Mucosa of rectum (tissue), 2 donors: ENCODE data around the gene PTPN11.

Experiments
- H3K27ac ChIP-seq, 2 donors: one replicate each; pipeline ENCODE4 v1.7.0; 2013; ENCODE audit warnings: inconsistent platforms in 2 of 2, low read depth in 2 of 2, low read length in 2 of 2
- H3K27me3 ChIP-seq, 2 donors: one replicate each; pipeline ENCODE4 v1.7.0; 2013; ENCODE audit warnings: low read length in 2 of 2; ENCODE audit not compliant: control insufficient read depth in 2 of 2, insufficient read depth in 2 of 2
- H3K36me3 ChIP-seq, 2 donors: one replicate each; pipeline ENCODE4 v1.7.0; 2013; ENCODE audit warnings: low read length in 2 of 2; ENCODE audit not compliant: control insufficient read depth in 2 of 2, insufficient read depth in 2 of 2
- H3K4me1 ChIP-seq, 2 donors: one replicate each; pipeline ENCODE4 v1.7.0; 2013; ENCODE audit warnings: low read length in 2 of 2, mild to moderate bottlenecking in 1 of 2; ENCODE audit not compliant: control insufficient read depth in 2 of 2, insufficient read depth in 2 of 2
- H3K4me3 ChIP-seq, 2 donors: one replicate each; pipeline ENCODE4 v1.7.0; 2013; ENCODE audit warnings: low read length in 2 of 2
- H3K9ac ChIP-seq, 2 donors: one replicate each; pipeline ENCODE4 v1.7.0; 2013; ENCODE audit warnings: low read length in 2 of 2, low read depth in 1 of 2, mild to moderate bottlenecking in 1 of 2
- H3K9me3 ChIP-seq, 2 donors: one replicate each; pipeline ENCODE4 v1.7.0; 2013; ENCODE audit warnings: low read length in 2 of 2; ENCODE audit not compliant: control insufficient read depth in 2 of 2
- donor health status: healthy.
- donor health status: Normal muscosa, but diverticular disease.

PTPN11 gene

DNA sequence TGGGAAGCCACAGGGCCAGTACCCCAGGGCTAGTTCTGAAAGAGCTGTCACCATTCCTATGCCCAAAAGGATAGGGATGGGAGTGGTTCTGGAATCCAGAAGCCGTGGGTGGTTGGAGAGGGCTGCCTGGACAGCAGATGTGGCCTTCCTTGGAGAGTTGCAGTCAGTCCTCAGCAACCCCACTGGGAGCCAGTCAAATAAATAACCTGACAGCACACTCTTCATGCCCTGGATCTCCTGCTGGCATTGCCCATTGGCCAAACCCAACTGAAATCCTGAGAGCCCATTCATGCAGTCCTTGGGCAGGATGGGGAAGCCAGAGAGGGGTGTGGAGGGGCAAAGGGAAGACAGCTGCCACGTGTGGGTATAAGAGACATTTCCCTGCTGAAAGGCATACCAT lies 128.2 kb downstream of the PTPN11 start:
- Histone ChIP-seq H3K27ac (no peak overlapping the region), H3K9ac (no peak overlapping the region), H3K36me3 (no peaks in the 10 kb centered on the region), H3K27me3 (peaks cover 0 to 3% of the 10 kb centered on the region in 2 donors), H3K9me3 (no peaks in the 10 kb centered on the region), H3K4me3 (no peak overlapping the region), H3K4me1 (no peaks in the 10 kb centered on the region)

DNA sequence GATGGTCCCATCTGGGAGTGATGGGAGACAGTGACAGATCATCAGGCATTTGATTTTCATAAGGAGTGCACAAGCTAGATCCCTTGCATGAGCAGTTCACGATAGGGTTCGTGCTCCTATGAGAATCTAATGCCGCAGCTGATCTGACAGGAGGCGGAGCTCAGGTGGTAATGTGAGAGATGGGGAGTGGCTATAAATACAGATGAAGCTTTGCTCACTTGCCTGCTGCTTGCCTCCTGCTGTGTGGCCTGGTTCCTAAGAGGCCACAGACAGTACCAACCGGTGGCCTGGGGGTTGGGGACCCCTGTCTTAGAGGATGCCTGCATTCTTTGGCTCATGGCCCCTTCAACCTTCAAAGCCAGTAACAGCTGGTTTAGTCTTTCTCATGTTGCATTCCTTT lies 130.3 kb downstream of the PTPN11 start:
- no peaks in the 10 kb centered on the region for H3K9me3 ChIP-seq
- H3K4me1 ChIP-seq: no peaks in the 10 kb centered on the region
- H3K36me3 ChIP-seq: no peaks in the 10 kb centered on the region
- H3K27ac ChIP-seq: no peak overlapping the region
- H3K27me3 ChIP-seq: peaks cover 0 to 3% of the 10 kb centered on the region in 2 donors
- no peak overlapping the region for H3K9ac ChIP-seq
- H3K4me3 ChIP-seq: no peak overlapping the region

DNA sequence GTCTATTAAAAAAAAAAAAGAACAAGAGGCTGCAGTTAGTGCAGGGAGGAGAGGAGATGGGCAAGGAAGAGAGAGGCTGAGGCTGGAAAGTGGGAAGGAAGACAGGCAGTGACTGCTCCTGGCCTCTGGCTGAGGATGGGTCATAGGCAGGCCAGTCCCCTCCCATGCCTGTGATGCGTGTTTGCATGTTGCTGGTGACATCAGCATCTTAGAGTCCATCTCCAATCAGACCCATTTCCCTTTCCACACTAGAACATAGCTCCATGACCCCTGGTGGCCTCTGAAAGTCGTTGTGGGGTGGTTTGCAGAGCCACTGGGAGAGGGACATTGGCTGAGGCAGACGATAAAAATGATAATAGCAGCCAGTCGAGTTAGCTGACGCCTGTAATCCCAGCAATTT lies 132.9 kb downstream of the PTPN11 start:
- no peak overlapping the region for H3K27ac ChIP-seq
- H3K36me3 ChIP-seq: no peaks in the 10 kb centered on the region
- no peaks in the 10 kb centered on the region for H3K4me1 ChIP-seq
- no peaks in the 10 kb centered on the region for H3K9me3 ChIP-seq
- H3K27me3 ChIP-seq: peaks cover 0 to 2% of the 10 kb centered on the region in 2 donors
- H3K4me3 ChIP-seq: no peak overlapping the region
- no peak overlapping the region for H3K9ac ChIP-seq

DNA sequence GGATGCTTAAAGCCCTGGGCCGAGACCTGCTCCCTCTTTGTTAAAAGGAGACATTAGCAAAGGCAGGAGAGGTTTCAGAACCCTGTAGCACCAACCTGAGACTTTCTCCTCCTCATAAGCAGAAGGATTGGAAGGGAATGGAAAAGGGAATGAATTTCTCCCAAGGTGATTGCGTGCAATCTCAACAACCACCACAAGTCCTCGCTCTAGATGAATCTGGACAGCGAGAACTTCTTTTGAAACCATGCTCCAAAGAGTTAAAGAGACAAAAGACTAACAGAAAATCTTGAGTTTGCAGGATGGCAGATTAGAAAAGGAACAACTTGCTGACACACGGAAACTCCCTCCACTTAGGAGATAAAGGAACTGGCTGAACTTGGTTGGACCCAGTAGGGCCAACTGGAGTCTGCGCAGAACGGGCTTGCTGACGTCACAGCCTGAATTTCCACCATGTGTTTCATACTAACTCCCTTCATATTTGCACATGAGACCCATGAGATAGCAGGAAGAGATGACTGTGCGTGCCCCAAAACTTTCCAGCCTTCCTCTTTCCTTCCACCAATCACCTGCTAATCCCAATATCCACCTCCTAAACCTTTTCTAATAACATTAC lies 137.0 kb downstream of the PTPN11 start:
- peaks cover 0 to 2% of the 10 kb centered on the region in 2 donors for H3K27me3 ChIP-seq
- no peaks in the 10 kb centered on the region for H3K4me1 ChIP-seq
- H3K36me3 ChIP-seq: no peaks in the 10 kb centered on the region
- H3K27ac ChIP-seq: no peak overlapping the region
- H3K4me3 ChIP-seq: no peak overlapping the region
- H3K9me3 ChIP-seq: no peaks in the 10 kb centered on the region
- H3K9ac ChIP-seq: no peak overlapping the region

DNA sequence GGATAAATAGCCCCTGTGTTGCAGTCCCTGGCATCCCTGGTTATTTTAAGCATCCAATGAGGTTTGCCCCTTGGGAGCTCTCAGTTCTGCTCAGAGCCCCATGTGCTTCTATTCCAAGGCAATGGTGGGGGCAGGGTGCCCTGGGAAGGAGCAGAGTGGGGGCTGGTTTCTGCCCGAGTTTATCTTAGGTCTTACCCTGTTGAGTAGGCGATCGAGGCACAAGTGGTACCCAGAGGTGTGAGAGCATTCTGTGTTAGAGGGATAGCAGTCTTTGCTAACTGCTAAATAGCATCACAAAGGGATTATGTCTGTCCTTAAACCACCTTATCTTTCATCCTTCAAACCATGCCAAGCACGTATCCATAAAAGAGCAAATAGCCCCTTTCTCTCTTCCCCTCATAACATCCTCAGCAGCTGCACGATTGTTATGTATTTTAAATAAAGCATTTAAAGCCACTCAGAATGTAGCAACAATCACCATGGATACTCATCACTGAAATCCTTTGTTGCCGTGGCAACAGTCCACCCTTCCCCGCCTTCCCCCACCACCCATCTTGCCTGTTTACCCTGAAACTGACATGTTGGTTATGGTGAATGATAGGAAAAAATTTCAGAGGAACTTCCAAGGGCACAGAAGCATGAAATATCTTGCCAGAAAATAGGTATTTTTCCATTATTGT lies 139.3 kb downstream of the PTPN11 start:
- Histone ChIP-seq H3K4me3 (no peak overlapping the region), H3K36me3 (no peaks in the 10 kb centered on the region), H3K27me3 (peaks cover 2% of the 10 kb centered on the region in 2 donors), H3K27ac (no peak overlapping the region), H3K9me3 (no peaks in the 10 kb centered on the region), H3K4me1 (no peaks in the 10 kb centered on the region), H3K9ac (no peak overlapping the region)
